Testis (tissue), 2 donors: ENCODE results near the gene COBL.

ENCODE experiments used
- POLR2A ChIP-seq: fragments of 450-650 bp; IDR thresholded peaks from one replicate; pipeline ENCODE4 v1.6.1; 2017; ENCODE audit warnings: antibody characterized with exemption, mild to moderate bottlenecking, moderate library complexity
- TF ChIP-seq, protein P1 (sequence below), 3 experiments: fragments of 450-650 bp in 2 of 3; fragments of 200-600 bp in 1 of 3; sonication (generic) in 1 of 3; IDR thresholded peaks; one replicate each; pipeline ENCODE4 v1.5.1; 2016 to 2019; ENCODE audit warnings: antibody characterized with exemption in 3 of 3, mild to moderate bottlenecking in 2 of 3, moderate library complexity in 1 of 3

DNA sequence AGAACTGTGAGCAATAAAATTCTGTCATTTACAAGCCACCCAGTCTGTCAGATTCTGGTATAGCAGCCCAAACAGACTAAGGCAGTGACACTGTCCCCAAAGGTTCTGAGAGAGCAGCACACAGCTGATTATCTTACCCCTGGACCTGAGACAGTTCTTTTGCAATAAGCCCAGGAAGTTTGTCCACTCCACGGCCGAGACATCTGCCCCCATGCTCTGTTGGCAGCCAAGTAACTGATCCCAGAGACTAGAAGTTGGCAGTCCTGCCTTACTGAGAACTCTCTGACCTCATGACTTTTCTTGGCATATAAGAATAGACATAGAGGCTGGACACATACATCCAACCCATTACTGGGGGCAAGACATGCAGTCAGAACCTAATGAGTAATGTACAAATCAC lies 290.9 kb downstream of the COBL start:
- TF ChIP-seq, protein P1, sequence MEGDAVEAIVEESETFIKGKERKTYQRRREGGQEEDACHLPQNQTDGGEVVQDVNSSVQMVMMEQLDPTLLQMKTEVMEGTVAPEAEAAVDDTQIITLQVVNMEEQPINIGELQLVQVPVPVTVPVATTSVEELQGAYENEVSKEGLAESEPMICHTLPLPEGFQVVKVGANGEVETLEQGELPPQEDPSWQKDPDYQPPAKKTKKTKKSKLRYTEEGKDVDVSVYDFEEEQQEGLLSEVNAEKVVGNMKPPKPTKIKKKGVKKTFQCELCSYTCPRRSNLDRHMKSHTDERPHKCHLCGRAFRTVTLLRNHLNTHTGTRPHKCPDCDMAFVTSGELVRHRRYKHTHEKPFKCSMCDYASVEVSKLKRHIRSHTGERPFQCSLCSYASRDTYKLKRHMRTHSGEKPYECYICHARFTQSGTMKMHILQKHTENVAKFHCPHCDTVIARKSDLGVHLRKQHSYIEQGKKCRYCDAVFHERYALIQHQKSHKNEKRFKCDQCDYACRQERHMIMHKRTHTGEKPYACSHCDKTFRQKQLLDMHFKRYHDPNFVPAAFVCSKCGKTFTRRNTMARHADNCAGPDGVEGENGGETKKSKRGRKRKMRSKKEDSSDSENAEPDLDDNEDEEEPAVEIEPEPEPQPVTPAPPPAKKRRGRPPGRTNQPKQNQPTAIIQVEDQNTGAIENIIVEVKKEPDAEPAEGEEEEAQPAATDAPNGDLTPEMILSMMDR (IDR thresholded peaks at IDR 0.05) = no peak
- no peak for TF ChIP-seq POLR2A
